HG03558 (cell line): Measurements from ENCODE around the gene SOX8.

ENCODE experiments used
- ATAC-seq: cut with Tn5 transposase; IDR thresholded peaks from one replicate; pipeline ENCODE4 v1.9.1; 2021; ENCODE audit warnings: moderate number of reproducible peaks; ENCODE audit not compliant: unreplicated experiment; ENCODE audit errors: extremely low read depth

Gene SOX8

DNA sequence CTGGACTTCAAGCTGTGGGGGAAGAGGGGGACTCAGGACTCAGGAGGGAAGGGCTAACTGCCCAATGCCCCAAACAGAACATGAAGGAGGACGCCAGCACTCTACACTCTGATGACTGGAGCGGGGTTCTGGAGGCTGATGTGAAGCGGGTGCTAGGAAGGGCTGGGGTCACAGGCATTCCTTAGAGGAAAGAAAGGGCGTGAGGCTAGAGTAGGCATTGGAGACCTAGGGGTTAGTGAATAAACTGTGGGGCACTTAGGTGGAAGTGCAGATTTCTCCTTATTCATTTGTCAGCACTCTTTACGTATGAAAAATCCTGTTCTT lies 10.0 kb upstream of the SOX8 start:
- ATAC-seq: no peak

DNA sequence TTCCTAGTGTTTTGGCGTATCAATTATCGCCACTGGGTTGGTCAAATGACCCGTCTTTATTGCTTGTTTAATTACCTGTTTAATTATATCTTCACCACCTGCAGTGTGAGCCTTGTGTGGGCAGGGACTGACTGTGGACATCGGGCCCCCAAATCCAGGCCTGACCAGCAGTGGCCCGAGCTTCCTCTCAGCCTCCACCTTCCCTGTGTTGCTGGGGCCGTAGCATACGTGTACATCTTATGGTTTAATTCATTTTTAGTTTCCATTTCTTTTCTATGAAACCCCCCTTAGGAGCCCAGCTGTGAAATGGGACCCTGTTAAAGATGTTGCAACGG lies 9.6 kb upstream of the SOX8 start:
- ATAC-seq: no peak

GRCh38 chr16:972316-973002 lies 9.1 kb upstream of the SOX8 start:
- no peak for ATAC-seq

DNA sequence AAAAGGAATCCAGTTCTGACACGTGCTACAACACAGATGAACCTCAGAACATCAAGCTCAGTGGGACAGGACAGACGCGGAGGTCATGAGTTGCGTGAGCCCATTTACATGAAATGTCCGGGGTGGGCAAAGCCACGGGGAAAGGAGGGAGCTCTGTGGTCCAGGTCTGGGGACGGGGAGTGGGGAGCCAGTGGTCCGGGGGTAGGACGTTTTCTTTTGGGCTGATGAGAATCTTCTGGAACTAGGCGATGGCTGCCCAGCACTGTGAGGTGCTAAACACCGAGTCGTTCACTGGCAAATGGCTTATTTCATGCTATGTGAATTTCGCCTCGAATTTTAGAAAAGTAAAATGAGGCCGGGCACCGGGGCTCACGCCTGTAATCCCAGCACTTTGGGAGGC lies 8.2 kb upstream of the SOX8 start:
- no peak for ATAC-seq

- no peak for ATAC-seq
Measured at GRCh38 chr16:974001-974601, 7.5 kb upstream of the SOX8 start.

GRCh38 chr16:974611-975261 lies 6.8 kb upstream of the SOX8 start:
- ATAC-seq: no peak

GRCh38 chr16:975291-975690 lies 6.3 kb upstream of the SOX8 start:
- no peak for ATAC-seq

- no peak for ATAC-seq
Measured at GRCh38 chr16:976389-976931, 5.1 kb upstream of the SOX8 start.

- no peak for ATAC-seq
Measured at GRCh38 chr16:977081-977701, 4.4 kb upstream of the SOX8 start.

DNA sequence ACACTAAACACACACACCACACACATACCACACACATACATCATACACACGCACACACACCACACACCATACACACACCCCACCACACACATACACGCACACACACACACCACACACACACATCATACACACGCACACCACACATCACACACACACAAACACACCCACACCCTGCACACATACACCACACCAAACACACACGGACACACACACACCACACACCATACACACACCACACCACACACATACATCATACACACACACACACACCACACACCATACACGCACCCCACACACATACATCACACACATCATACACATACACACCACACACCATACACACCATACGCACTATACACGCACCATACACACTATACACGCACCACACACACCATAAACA lies 3.7 kb upstream of the SOX8 start:
- no peak for ATAC-seq

DNA sequence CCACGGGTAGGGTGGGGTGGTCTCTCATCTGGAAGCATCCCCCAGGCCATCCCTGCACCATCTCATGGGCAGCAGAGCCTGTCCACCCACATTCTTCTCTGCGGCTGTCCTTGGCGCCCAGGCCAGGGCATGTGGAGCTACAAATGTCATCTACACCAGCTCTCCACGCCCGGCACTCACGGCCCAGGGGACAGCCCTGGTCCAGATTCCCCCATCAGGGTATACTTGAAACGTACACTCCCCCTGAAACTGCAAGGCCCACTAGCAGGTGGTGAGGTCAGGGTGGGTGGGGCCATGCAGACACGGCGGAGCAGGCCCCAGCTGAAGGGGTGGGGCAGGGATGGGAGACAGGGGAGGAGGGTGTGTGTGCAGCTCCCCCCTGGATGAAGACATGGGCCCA lies 3.2 kb upstream of the SOX8 start:
- ATAC-seq: no peak

- no peak for ATAC-seq
Measured at GRCh38 chr16:979147-979546, 2.4 kb upstream of the SOX8 start.

DNA sequence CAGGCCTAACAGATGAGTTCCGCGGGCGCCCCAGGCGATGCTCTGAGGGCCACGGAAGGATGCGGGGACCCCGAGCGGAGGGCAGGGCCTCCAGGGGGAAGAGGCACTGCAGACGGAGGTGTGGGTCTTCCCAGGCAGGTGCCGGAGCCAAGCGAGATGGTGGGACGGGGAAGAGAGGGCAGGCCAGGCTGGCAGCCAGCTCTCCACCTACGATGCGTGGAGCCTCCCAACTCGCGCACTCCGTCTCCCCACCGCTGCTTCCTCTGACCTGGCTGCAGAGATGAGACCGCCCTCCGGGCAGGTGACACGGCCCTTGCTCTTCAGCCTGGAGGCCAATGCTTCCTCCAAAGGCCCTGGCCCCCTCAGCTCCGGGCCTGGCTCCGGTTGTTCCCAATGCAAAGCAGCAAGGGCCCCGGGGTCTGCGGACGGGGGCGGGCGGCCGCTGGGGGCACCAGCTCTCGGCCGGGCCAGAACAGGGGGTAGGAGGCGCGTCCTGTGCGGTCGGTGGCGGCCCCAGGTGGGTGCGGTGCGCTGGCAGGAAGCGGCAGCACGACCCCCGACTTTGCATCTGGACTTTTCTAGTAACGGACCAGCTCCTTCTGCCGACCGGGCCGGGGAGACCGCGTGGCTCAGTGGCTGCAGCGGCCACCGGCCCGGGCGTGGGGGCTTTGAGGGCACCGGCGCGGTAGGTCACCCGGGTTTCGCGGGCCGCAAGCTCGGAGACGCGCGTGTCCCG lies 1.5 kb upstream of the SOX8 start:
- ATAC-seq: no peak

GRCh38 chr16:980595-980854 lies 1.0 kb upstream of the SOX8 start:
- no peak for ATAC-seq

DNA sequence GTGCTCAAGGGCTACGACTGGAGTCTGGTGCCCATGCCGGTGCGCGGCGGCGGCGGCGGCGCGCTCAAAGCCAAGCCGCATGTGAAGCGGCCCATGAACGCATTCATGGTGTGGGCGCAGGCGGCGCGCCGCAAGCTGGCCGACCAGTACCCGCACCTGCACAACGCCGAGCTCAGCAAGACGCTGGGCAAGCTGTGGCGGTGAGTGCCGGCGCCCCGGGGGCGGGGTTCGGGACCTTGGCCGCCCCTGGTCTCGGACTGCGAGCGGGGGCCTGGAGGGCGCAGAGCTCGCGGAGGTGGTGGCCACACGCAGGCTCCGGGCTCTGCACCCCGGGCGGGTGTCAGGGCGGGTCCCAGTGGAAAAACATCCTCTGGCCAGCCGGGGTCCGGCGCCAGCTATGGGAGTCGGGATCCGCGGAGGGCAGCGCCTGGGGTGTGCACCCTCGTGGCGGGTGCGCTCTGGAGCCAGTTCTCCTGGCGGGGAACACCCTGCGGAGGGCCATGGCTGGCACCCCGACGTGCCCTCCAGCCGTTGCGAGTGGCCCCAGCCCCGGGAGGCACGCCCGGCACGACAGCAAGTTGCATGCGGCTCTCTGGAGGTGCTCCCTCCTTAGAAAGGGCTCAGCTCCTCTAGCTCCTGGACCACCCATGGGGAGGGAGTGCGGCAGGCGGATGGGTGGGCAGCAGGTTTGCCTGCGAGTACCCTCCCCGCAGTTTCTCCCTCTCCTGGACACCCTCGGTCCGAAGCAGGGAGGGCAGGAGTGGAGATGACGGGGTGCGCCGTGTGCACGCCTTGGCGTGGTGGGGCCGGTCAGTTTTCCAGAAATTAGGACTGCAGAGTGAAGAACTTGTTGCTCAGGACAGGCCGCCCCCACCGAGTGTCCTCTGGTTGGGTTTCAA lies 824 bp downstream of the SOX8 start:
- no peak for ATAC-seq

DNA sequence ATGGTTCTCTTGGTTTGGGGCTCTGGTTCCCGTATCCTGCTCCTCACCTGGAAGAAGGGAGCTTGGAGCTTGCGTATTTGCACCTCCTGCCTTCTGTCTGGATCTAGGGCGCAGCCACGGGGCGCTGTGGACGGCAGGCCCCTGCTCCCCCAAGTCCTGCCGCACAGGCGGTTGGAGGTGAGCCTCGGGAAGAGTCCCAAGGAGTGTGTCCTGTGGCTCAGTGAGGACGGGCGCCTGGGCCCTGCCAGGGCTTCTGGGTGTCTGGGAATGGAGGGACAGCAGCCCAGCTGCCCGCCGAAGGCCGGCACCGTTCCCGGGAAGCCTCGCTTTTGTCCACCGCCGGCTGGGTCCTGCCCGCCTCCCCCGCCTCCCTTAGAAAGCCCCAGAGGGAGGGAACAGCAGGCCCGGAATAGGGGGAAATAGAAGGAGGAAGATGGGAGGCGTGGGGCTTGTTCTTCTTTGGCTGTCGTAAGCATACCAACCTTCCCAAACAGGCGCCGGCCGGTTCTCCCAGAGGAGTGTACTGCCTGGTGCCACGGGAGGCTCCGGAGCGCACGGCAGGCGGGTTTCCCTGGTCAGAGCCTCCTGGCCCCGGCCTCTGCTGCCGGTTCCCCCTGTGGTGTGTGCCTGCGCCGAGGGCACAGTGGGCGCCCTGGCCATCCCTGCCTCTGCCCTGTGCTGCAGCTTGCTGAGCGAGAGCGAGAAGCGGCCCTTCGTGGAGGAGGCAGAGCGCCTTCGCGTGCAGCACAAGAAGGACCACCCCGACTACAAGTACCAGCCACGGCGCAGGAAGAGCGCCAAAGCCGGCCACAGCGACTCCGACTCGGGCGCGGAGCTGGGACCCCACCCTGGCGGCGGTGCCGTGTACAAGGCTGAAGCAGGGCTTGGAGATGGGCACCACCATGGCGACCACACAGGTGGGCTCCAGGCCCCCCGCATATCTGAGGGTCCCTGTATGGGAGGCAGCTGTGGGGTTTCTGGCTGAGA lies 1.8 kb downstream of the SOX8 start:
- ATAC-seq: no peak

- no peak for ATAC-seq
Measured at GRCh38 chr16:984121-984694, 2.6 kb downstream of the SOX8 start.
